ENCODE measurements around the gene U2AF2. TPM values are rescaled to one million over a fixed set of nuclear protein-coding genes. Genes with fewer than 3 reads are reported as not detected.

U2AF2 gene
- total and polyA plus RNA-seq, 2 experiments from 2014 or later, result 73.1 to 233 TPM

GRCh38 chr19:55696301-55697068 is 41.6 kb downstream of the U2AF2 start:
- no peak for ATAC-seq
- Histone ChIP-seq H3K4me1 (ENCODE audit: insufficient read depth) (no peaks in the 10 kb centered on the region), H3K36me3 (ENCODE audit: insufficient read depth) (no peaks in the 10 kb centered on the region), H3K4me2 (no peak overlapping the region), H2AFZ (no peak overlapping the region), H3K4me3 (no peak overlapping the region), H3K27ac (ENCODE audit: low read depth) (no peak overlapping the region), H3K9me2 (ENCODE audit: insufficient read depth) (no peaks in the 10 kb centered on the region), H3F3A (replicated peaks; ENCODE audit: low read depth) (no peaks in the 10 kb centered on the region), H3K27me3 (ENCODE audit: insufficient read depth) (no peaks in the 10 kb centered on the region), H3K79me2 (replicated peaks; ENCODE audit: insufficient read depth) (no peaks in the 10 kb centered on the region), H4K20me1 (replicated peaks; ENCODE audit: insufficient read depth) (no peaks in the 10 kb centered on the region; the same call in 1 of the 2 replicates)
- Mint-ChIP-seq H3K36me3 (ENCODE audit: low read depth) (peaks cover 46% of the 10 kb centered on the region), H3K9me3 (peaks cover under 1% of the 10 kb centered on the region; the same call in 1 of the 3 replicates), H3K4me1 (no peaks in the 10 kb centered on the region; the same call in 2 of the 3 replicates), H3K4me3 (no peak overlapping the region), H3K27me3 (ENCODE audit: insufficient read depth, low read depth, poor library complexity) (peaks cover 4% of the 10 kb centered on the region), H3K27ac (no peak overlapping the region)
- TF ChIP-seq ZNF462 (CRISPR knock-in tag; IDR thresholded peaks at IDR 0.05), result no peak
- TF ChIP-seq POLR2AphosphoS5 (IDR thresholded peaks at IDR 0.05; ENCODE audit: low read depth), result no peak
- no peak for TF ChIP-seq REST (IDR thresholded peaks at IDR 0.05; ENCODE audit: unreplicated experiment)
- TF ChIP-seq NANOG (IDR thresholded peaks at IDR 0.05; ENCODE audit: borderline replicate concordance), result no peak
- no peak for TF ChIP-seq ZNF331 (CRISPR knock-in tag; IDR thresholded peaks at IDR 0.05; ENCODE audit: low read depth)
- no peak for TF ChIP-seq EZH2 (IDR thresholded peaks at IDR 0.05; ENCODE audit: low read depth, unreplicated experiment)
- no peak for TF ChIP-seq JUNB (IDR thresholded peaks at IDR 0.05; ENCODE audit: unreplicated experiment)
- TF ChIP-seq CTCF (conservative IDR thresholded peaks at IDR 0.05; ENCODE audit: low read depth in 2 of 2), result no peak
- TF ChIP-seq CREB1 (CRISPR knock-in tag; IDR thresholded peaks at IDR 0.05; ENCODE audit: low read depth), result no peak
- no peak for TF ChIP-seq STAT1 (IDR thresholded peaks at IDR 0.05; ENCODE audit: unreplicated experiment)
- no peak for TF ChIP-seq EZH2phosphoT487 (IDR thresholded peaks at IDR 0.05; ENCODE audit: unreplicated experiment)
- no peak for TF ChIP-seq ZNF114 (CRISPR knock-in tag; IDR thresholded peaks at IDR 0.05)
- no peak for TF ChIP-seq ETS1 (IDR thresholded peaks at IDR 0.05)
- no peak for DNase-seq (ENCODE audit: low spot score)

Measured in GM23338 (cell line).